NCI-H2029 treated with DMSO at 0.1 percent for 48 hours (cell line): ENCODE measurements around the gene FPGS.

Source experiments
- DNase-seq: peaks from one replicate; lab custom pipeline; 2025; lab: John Stamatoyannopoulos, UW

FPGS gene

DNA sequence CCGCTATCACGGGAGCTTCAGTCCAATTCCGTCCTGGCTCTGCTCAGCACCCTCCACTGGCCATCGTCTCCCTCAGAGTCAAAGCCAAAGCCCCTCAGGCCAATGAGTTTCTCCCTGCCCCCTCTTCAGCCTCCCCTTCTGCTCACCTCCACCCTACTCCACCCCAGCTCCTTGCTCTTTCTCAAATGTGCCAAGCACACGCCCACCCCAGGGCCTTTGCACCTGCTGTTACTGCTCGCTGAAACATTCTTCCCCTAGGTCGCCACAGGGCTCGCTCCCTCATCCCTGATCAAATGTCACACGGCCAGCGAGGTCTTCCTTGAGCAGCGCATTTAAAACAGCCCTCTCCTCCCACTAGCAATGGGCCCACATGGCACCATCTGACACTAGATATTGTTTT is 58.1 kb downstream of the FPGS start:
- no peak for DNase-seq

DNA sequence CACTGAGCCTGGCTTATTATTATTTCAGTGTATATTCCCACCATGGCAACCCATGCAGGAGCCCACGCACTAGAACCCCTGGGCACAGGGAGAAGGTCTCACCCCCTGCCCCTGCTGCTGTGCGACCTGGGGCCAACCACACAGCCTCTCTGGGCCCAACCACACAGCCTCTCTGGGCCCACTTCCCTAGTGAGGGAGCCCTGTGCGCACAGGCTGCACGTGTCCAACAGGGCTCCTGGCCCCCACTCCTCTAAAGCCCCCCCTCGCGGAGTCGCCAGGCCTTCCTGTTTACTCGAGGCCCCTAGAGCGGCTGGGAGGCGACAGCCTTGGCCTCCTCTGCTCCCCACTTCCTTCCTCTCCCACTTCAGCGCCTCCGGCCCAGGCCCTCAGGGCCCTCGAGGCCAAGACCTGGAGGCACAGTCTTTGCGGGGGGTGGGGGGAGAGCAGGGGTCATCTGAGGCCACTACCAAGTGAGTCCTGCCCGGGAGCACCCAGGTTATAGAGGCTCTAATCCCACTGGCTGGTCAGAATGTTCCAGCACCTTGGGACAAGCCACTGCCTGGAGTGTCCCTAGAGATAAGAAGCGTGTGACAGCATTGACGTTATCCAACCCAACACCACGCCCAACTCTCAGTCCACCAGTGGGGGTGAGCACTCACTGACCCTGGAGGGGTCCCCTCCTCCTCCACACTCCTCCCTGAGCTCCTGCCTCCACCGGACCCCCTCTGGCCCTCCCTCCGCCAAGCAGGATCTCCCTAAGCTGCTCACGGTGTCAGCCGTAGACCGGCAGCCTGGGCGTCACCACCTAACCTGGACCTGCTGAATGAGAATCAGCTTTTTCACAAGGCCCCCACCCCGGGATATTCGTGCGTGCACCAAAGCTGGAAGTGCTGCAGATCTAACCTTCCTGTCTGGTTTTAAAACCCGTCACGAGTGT is 59.7 kb downstream of the FPGS start:
- no peak for DNase-seq

DNA sequence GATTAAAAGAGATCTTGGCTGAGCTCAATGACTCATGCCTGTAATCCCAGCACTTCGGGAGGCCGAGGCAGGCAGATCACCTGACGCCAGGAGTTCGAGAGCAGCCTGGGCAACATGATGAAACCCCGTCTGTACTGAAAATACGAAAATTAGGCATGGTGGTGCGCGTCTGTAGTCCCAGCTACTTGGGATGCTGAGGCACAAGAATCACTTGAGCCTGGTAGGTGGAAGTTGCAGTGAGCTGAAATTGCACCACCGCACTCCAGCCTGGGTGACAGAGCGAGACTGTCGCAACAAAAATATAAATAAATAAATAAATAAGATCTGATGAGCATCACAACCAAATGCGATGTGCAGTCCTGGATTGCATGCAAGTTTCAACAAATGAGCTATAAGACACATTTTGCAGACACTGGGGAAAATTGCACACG is 60.5 kb downstream of the FPGS start:
- no peak for DNase-seq
